ENCODE measurements around the gene VN1R5.

The VN1R5 gene

DNA sequence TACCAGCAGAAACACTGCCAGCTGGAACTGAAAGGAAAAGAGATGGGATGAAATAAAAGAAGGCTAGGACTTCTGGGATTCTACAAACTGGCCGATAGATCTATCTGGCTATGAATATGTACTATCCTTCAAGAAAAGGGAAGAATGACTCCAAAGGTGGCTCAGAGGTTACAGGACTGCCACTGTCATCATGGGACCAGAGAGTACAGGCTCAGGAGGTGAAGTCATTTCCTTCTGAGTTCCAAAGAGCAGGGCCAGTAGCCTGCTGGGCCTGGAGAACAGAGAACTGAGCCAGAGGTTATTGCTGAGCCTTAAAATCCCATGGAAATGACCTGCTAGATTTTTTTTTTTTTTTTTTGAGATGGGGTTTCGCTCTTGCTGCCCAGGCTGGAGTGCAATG, 48.2 kb downstream of the VN1R5 start:
- Histone ChIP-seq H3K9ac (no peak overlapping the region), H3K36me3 (peaks cover 97 to 100% (median 100%) of the 10 kb centered on the region in 11 experiments), H3K4me2 (no peak overlapping the region), H3K27ac (no peak overlapping the region), H3K4me3 (no peak overlapping the region), H3K27me3 (no peaks in the 10 kb centered on the region), H3K9me3 (replicated peaks in 1 of 11) (no peaks in the 10 kb centered on the region), H4K20me1 (no peaks in the 10 kb centered on the region; a peak in 3 of 22 replicates), H3K4me1 (no peaks in the 10 kb centered on the region)
- no peak for TF ChIP-seq Cebpa-rat (IDR thresholded peaks at IDR 0.05)
